HepG2 (cell line): Measurements from ENCODE around the gene NR2F1-AS1. TPM values are rescaled to one million over a fixed set of nuclear protein-coding genes. Genes with fewer than 3 reads are reported as not detected.

ENCODE experiments used
- ATAC-seq: fragments of 200-7000 bp; cut with Tn5 transposase; 3 replicates; pipeline ENCODE4 v1.9.1; 2020; ENCODE audit warnings: mild to moderate bottlenecking, moderate library complexity
- BruUV-seq: library from RNA; stranded (reverse); fragments of 400-500 nt; replicated peaks from 2 replicates; lab custom pipeline; 2021; lab: Mats Ljungman, UMichigan
- CTCF ChIA-PET: fragments of 300-600 bp; formaldehyde crosslinking; extraction: SDS; loops from one replicate; lab custom pipeline; 2021; ENCODE audit warnings: low total read pairs, inconsistent platforms, low intra/inter-chr PET ratio; lab: Yijun Ruan, JAX
- POLR2A ChIA-PET: fragments of 350-600 bp; sonication (Branson Sonifier 250); formaldehyde crosslinking; loops from one replicate; lab custom pipeline; 2020; ENCODE audit warnings: antibody characterized with exemption, inconsistent platforms; lab: Yijun Ruan, JAX
- DNase-seq: peaks from one replicate; pipeline ENCODE4 v3.0.0-alpha.2; 2015; ENCODE audit warnings: low spot score
- FAIRE-seq: peaks from 3 replicates; lab custom pipeline; 2011; peaks lifted over from hg19 to GRCh38; lab: Jason Lieb, UNC
- H2AFZ ChIP-seq: one replicate; pipeline ENCODE4 v1.6.1; 2011; ENCODE audit warnings: low read length, inconsistent platforms
- H3K27ac ChIP-seq: fragments of 300-600 bp; 3 replicates; pipeline ENCODE4 v1.8.0; 2011; ENCODE audit warnings: mixed run types, mild to moderate bottlenecking, mixed read lengths, low read length, inconsistent platforms; ENCODE audit not compliant: insufficient read depth; ENCODE audit errors: extremely low read length
- H3K27me3 ChIP-seq, 2 experiments: fragments of 200-600 bp in 1 of 2; 2 replicates in 1 of 2; 3 replicates in 1 of 2; pipeline versions ENCODE4 v1.6.0 to v1.8.0; 2011; ENCODE audit warnings: low read length in 2 of 2, mild to moderate bottlenecking in 2 of 2, moderate library complexity in 2 of 2, inconsistent platforms in 1 of 2; ENCODE audit not compliant: insufficient read depth in 2 of 2, control insufficient read depth in 1 of 2
- H3K36me3 ChIP-seq, 2 experiments: fragments of 200-600 bp in 1 of 2; replicated peaks in 1 of 2; 2 replicates in 1 of 2; 3 replicates in 1 of 2; pipeline versions ENCODE4 v1.5.1 to v1.8.0; 2011; ENCODE audit warnings: low read length in 2 of 2, inconsistent platforms in 1 of 2; ENCODE audit not compliant: insufficient read depth in 2 of 2, control insufficient read depth in 1 of 2
- H3K4me1 ChIP-seq: 2 replicates; pipeline ENCODE4 v1.5.1; 2012; ENCODE audit warnings: low read length, inconsistent platforms; ENCODE audit not compliant: insufficient read depth
- H3K4me2 ChIP-seq: 2 replicates; pipeline ENCODE4 v1.6.0; 2011; ENCODE audit warnings: low read depth, low read length, inconsistent platforms
- H3K4me3 ChIP-seq, 3 experiments: fragments of 200-600 bp in 1 of 3; sonication (generic), shearing (Covaris generic) in 1 of 3; replicated peaks in 1 of 3; 2 replicates each; pipeline ENCODE4 v1.5.1; 2011 to 2016; ENCODE audit warnings: low read length in 3 of 3, inconsistent platforms in 2 of 3, low read depth in 2 of 3, mild to moderate bottlenecking in 2 of 3, control low read depth in 1 of 3, mixed read lengths in 1 of 3; ENCODE audit not compliant: insufficient read depth in 1 of 3
- H3K79me2 ChIP-seq: one replicate; pipeline ENCODE4 v1.6.1; 2011; ENCODE audit warnings: low read length, inconsistent platforms; ENCODE audit not compliant: insufficient read depth
- H3K9ac ChIP-seq: 2 replicates; pipeline ENCODE4 v1.6.0; 2011; ENCODE audit warnings: mild to moderate bottlenecking, low read depth, low read length, inconsistent platforms; ENCODE audit not compliant: insufficient read depth
- H3K9me3 ChIP-seq: 2 replicates; pipeline ENCODE4 v1.5.1; 2012; ENCODE audit warnings: mild to moderate bottlenecking, low read length
- H4K20me1 ChIP-seq: 2 replicates; pipeline ENCODE4 v1.6.0; 2011; ENCODE audit warnings: inconsistent platforms, mild to moderate bottlenecking, low read length, moderate library complexity; ENCODE audit not compliant: insufficient read depth
- ARNT2 ChIP-seq: sonication (generic); formaldehyde crosslinking; IDR thresholded peaks from 2 replicates; pipeline ENCODE4 v1.8.0; 2022; ENCODE audit warnings: mild to moderate bottlenecking, low read depth, missing genetic modification reagents, moderate library complexity
- ATF7 ChIP-seq, 2 experiments: fragments of 450-650 bp in 1 of 2; sonication (generic) in 1 of 2; formaldehyde crosslinking in 1 of 2; IDR thresholded peaks; 2 replicates each; pipeline versions ENCODE4 v1.4.0 to v1.6.1; 2016 to 2020; ENCODE audit warnings: antibody characterized with exemption in 1 of 2, mild to moderate bottlenecking in 1 of 2, missing genetic modification reagents in 1 of 2
- CC2D1A ChIP-seq: sonication (generic); formaldehyde crosslinking; IDR thresholded peaks from 2 replicates; pipeline ENCODE4 v1.8.1; 2023; ENCODE audit warnings: mild to moderate bottlenecking, missing genetic modification reagents
- HIVEP1 ChIP-seq: sonication (generic); formaldehyde crosslinking; IDR thresholded peaks from 2 replicates; pipeline ENCODE4 v1.4.0; 2020; ENCODE audit warnings: mild to moderate bottlenecking, missing genetic modification reagents
- KDM3A ChIP-seq: IDR thresholded peaks from 2 replicates; pipeline ENCODE4 v1.6.1; 2018; ENCODE audit warnings: low read depth, missing compliant biosample characterization
- KLF6 ChIP-seq: IDR thresholded peaks from 2 replicates; pipeline ENCODE4 v1.8.0; 2016; ENCODE audit warnings: missing biosample characterization, missing genetic modification reagents
- TAF1 ChIP-seq: sonication (generic); formaldehyde crosslinking; IDR thresholded peaks from 2 replicates; pipeline ENCODE4 v1.4.0; 2020; ENCODE audit warnings: missing genetic modification reagents
- TARDBP ChIP-seq: sonication (generic); formaldehyde crosslinking; IDR thresholded peaks from 2 replicates; pipeline ENCODE4 v1.8.0; 2022; ENCODE audit warnings: mild to moderate bottlenecking, missing genetic modification reagents
- TSC22D2 ChIP-seq: sonication (generic); formaldehyde crosslinking; IDR thresholded peaks from 2 replicates; pipeline ENCODE4 v1.5.1; 2020; ENCODE audit warnings: missing genetic modification reagents, mild to moderate bottlenecking, borderline replicate concordance
- ZKSCAN1 ChIP-seq: fragments of 150-350 bp; IDR thresholded peaks from 2 replicates; pipeline ENCODE4 v1.6.1; 2014; ENCODE audit warnings: low read length
- ZNF205 ChIP-seq: IDR thresholded peaks from 2 replicates; pipeline ENCODE4 v1.6.1; 2018; ENCODE audit warnings: missing biosample characterization, missing genetic modification reagents
- ZNF253 ChIP-seq: sonication (generic); formaldehyde crosslinking; IDR thresholded peaks from 2 replicates; pipeline ENCODE4 v1.8.0; 2022; ENCODE audit warnings: mild to moderate bottlenecking, missing genetic modification reagents, borderline replicate concordance
- ZNF296 ChIP-seq: sonication (generic); formaldehyde crosslinking; conservative IDR thresholded peaks from 2 replicates; pipeline ENCODE4 v1.5.0; 2020; ENCODE audit warnings: mild to moderate bottlenecking, missing genetic modification reagents
- ZNF543 ChIP-seq: sonication (generic); formaldehyde crosslinking; IDR thresholded peaks from 2 replicates; pipeline ENCODE4 v1.4.0; 2020; ENCODE audit warnings: mild to moderate bottlenecking, missing genetic modification reagents
- ZNF558 ChIP-seq: sonication (generic); formaldehyde crosslinking; IDR thresholded peaks from 2 replicates; pipeline ENCODE4 v1.9.0; 2022; ENCODE audit warnings: mild to moderate bottlenecking, missing genetic modification reagents, borderline replicate concordance
- WGBS: methylation state at CpG from one replicate; pipeline ENCODE4 v1.1.6; 2017; ENCODE audit warnings: low lambda C conversion rate; 5-methylcytosine and 5-hydroxymethylcytosine counted together
- in situ Hi-C: cut with HindIII; loops from 2 replicates; pipeline ENCODE4 v1.10.0; 2017; ENCODE audit warnings: low pct_unique_long_range_greater_than_20kb; ENCODE audit not compliant: extremely low pct_ligation_motif_present
- intact Hi-C: fragments of 100-400 bp; cut with micrococcal nuclease; formaldehyde crosslinking; loops from one replicate; pipeline ENCODE4 v1.10.0; 2022; ENCODE audit not compliant: unreplicated experiment
- polyA plus RNA-seq, 8 experiments: library from polyadenylated mRNA; depleted of rRNA in 3 of 8; stranded (reverse) in 7 of 8; unstranded in 1 of 8; fragments of >200 nt; fragmentation: Illumina TruSeq in 4 of 8; extraction: Trizol in 4 of 8; gene quantifications; 2 replicates each; pipeline versions ENCODE4 v1.2.1 to v1.2.3, GENCODE V29; 2011 to 2016; ENCODE audit warnings: low read depth in 4 of 8, missing spikeins in 1 of 8, mixed read lengths in 1 of 8; ENCODE audit not compliant: insufficient read depth in 1 of 8
- total RNA-seq, 5 experiments: library from RNA; depleted of rRNA; stranded (reverse); fragments of >200 nt; fragmentation: Illumina TruSeq; extraction: Trizol; gene quantifications; 2 replicates each; pipeline ENCODE4 v1.2.3, GENCODE V29; 2016; ENCODE audit warnings: low read depth in 1 of 5
- TF ChIP-seq, protein P1 (sequence below): sonication (generic); formaldehyde crosslinking; IDR thresholded peaks from 2 replicates; pipeline ENCODE4 v1.4.0; 2020; ENCODE audit warnings: missing genetic modification reagents, borderline replicate concordance
- TF ChIP-seq, protein P2 (sequence below): sonication (generic); formaldehyde crosslinking; IDR thresholded peaks from 2 replicates; pipeline ENCODE4 v1.4.0; 2020; ENCODE audit warnings: missing genetic modification reagents, mild to moderate bottlenecking, borderline replicate concordance

Gene NR2F1-AS1
- total and polyA plus RNA-seq, 2 of the 13 experiments (the other 11 are each of a cell fraction or from before 2014, with no cell fraction given), result 2.8 TPM

DNA sequence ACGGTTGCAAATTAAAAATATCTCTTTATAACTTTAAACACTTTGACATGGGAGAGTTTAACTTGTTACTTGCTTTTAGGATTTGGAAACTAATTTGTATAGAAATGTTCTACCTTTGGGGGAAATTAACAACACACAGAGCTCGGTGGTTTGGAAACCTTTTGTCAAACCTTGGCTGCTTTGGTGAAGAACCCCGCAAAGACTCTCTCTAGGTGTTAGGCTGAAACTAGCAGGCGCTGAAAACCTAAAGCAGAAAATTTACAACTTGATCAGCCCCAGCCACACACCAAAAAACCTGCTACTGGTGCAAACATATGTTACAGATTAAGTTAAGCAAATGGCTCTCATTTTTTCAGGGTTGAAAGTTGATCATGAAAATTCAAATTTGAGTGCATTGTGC is 27.8 kb upstream of the NR2F1-AS1 start:
- Histone ChIP-seq H3K9me3 (no peaks in the 10 kb centered on the region), H3K9ac (no peak overlapping the region), H3K4me3 (no peak overlapping the region), H3K79me2 (no peaks in the 10 kb centered on the region), H3K4me1 (peaks cover 21% of the 10 kb centered on the region), H3K27ac (no peak overlapping the region), H3K4me2 (no peak overlapping the region), H2AFZ (no peak overlapping the region), H3K27me3 (peaks cover 3 to 67% of the 10 kb centered on the region in 2 experiments; a peak in 4 of 5 replicates), H3K36me3 (no peaks in the 10 kb centered on the region), H4K20me1 (no peaks in the 10 kb centered on the region)
- TF ChIP-seq ZNF296 (CRISPR knock-in tag), result no peak
- TF ChIP-seq ZNF253 (CRISPR knock-in tag), result no peak
- TF ChIP-seq KDM3A (CRISPR knock-in tag), result no peak
- TF ChIP-seq CC2D1A (CRISPR knock-in tag), result no peak
- TF ChIP-seq ATF7 (IDR thresholded peaks at IDR 0.05), result no peak
- TF ChIP-seq ATF7 (CRISPR knock-in tag; IDR thresholded peaks at IDR 0.05), result no peak
- no peak for TF ChIP-seq KLF6 (CRISPR knock-in tag)
- TF ChIP-seq TAF1, result no peak
- TF ChIP-seq ZNF205 (CRISPR knock-in tag), result no peak
- no peak for TF ChIP-seq ZNF558 (CRISPR knock-in tag)
- no peak for TF ChIP-seq TSC22D2 (CRISPR knock-in tag)
- TF ChIP-seq, protein P1, sequence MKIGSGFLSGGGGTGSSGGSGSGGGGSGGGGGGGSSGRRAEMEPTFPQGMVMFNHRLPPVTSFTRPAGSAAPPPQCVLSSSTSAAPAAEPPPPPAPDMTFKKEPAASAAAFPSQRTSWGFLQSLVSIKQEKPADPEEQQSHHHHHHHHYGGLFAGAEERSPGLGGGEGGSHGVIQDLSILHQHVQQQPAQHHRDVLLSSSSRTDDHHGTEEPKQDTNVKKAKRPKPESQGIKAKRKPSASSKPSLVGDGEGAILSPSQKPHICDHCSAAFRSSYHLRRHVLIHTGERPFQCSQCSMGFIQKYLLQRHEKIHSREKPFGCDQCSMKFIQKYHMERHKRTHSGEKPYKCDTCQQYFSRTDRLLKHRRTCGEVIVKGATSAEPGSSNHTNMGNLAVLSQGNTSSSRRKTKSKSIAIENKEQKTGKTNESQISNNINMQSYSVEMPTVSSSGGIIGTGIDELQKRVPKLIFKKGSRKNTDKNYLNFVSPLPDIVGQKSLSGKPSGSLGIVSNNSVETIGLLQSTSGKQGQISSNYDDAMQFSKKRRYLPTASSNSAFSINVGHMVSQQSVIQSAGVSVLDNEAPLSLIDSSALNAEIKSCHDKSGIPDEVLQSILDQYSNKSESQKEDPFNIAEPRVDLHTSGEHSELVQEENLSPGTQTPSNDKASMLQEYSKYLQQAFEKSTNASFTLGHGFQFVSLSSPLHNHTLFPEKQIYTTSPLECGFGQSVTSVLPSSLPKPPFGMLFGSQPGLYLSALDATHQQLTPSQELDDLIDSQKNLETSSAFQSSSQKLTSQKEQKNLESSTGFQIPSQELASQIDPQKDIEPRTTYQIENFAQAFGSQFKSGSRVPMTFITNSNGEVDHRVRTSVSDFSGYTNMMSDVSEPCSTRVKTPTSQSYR (CRISPR knock-in tag), result no peak
- no peak for TF ChIP-seq ARNT2 (CRISPR knock-in tag)
- TF ChIP-seq ZKSCAN1, result no peak
- TF ChIP-seq, protein P2, sequence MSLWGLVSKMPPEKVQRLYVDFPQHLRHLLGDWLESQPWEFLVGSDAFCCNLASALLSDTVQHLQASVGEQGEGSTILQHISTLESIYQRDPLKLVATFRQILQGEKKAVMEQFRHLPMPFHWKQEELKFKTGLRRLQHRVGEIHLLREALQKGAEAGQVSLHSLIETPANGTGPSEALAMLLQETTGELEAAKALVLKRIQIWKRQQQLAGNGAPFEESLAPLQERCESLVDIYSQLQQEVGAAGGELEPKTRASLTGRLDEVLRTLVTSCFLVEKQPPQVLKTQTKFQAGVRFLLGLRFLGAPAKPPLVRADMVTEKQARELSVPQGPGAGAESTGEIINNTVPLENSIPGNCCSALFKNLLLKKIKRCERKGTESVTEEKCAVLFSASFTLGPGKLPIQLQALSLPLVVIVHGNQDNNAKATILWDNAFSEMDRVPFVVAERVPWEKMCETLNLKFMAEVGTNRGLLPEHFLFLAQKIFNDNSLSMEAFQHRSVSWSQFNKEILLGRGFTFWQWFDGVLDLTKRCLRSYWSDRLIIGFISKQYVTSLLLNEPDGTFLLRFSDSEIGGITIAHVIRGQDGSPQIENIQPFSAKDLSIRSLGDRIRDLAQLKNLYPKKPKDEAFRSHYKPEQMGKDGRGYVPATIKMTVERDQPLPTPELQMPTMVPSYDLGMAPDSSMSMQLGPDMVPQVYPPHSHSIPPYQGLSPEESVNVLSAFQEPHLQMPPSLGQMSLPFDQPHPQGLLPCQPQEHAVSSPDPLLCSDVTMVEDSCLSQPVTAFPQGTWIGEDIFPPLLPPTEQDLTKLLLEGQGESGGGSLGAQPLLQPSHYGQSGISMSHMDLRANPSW (CRISPR knock-in tag), result no peak
- TF ChIP-seq TARDBP, result no peak
- no peak for TF ChIP-seq HIVEP1 (CRISPR knock-in tag)
- TF ChIP-seq ZNF543 (CRISPR knock-in tag), result no peak
- ChIA-PET POLR2A (no interaction called here), CTCF (interaction anchor here (1.2 to 1.7 kb wide), 2 partner anchors 22 to 193 kb away, joined by 3 to 9 read pairs; no protein-coding TSS in a partner anchor)
- WGBS, result 50% methylated on average over 4 of the region's 4 CpGs
- FAIRE-seq, result no peak
- ATAC-seq, result no peak
- in situ Hi-C loops (no loop called here), intact Hi-C loops (loop anchor here (2.0 kb wide), 1 partner anchor 306 kb away; no protein-coding TSS in a partner anchor)
- DNase-seq, result no peak
- no TSS peak for BruUV-seq
